SK-N-SH (cell line): ENCODE results near the gene NEK5. TPM values are rescaled to one million over a fixed set of nuclear protein-coding genes. Genes with fewer than 3 reads are reported as not detected.

Source experiments
- CTCF ChIA-PET: fragments of 300-600, 350-600 bp; formaldehyde crosslinking; extraction: SDS; loops from one replicate; lab custom pipeline; 2021; lab: Yijun Ruan, JAX
- POLR2A ChIA-PET: fragments of 350-600 bp; sonication (Branson Sonifier 250); formaldehyde crosslinking; extraction: SDS; loops from one replicate; lab custom pipeline; 2020; ENCODE audit warnings: antibody characterized with exemption, inconsistent platforms; lab: Yijun Ruan, JAX
- DNase-seq: peaks from one replicate; pipeline ENCODE4 v3.0.0; 2012
- H2AFZ ChIP-seq: fragments of 200-600 bp; sonication (generic); 2 replicates; pipeline ENCODE4 v1.8.1; 2016; ENCODE audit warnings: antibody characterized with exemption, mild to moderate bottlenecking, low read depth
- H3F3A ChIP-seq: fragments of 200-600 bp; sonication (generic); replicated peaks from 2 replicates; pipeline ENCODE3; 2016; ENCODE audit warnings: antibody characterized with exemption, mild to moderate bottlenecking; ENCODE audit not compliant: insufficient read depth
- H3K27ac ChIP-seq, 2 experiments: fragments of 200-500 bp in 1 of 2; fragments of 200-600 bp in 1 of 2; sonication (Bioruptor generic) in 1 of 2; sonication (generic), shearing (Covaris generic) in 1 of 2; 2 replicates each; pipeline versions ENCODE4 v1.5.1 to v1.6.1; 2014 to 2016; ENCODE audit warnings: low read depth in 2 of 2, inconsistent platforms in 1 of 2, low read length in 1 of 2, mild to moderate bottlenecking in 1 of 2, mixed read lengths in 1 of 2
- H3K27me3 ChIP-seq: fragments of 200-600 bp; sonication (generic), shearing (Covaris generic); 2 replicates; pipeline ENCODE4 v1.6.1; 2016; ENCODE audit warnings: mixed run types; ENCODE audit not compliant: insufficient read depth
- H3K36me3 ChIP-seq, 2 experiments: fragments of 200-500 bp in 1 of 2; fragments of 200-600 bp in 1 of 2; sonication (Bioruptor generic) in 1 of 2; sonication (generic) in 1 of 2; replicated peaks in 1 of 2; 2 replicates each; pipeline versions ENCODE3 to v1.5.1; 2014 to 2016; ENCODE audit warnings: low read length in 1 of 2, mild to moderate bottlenecking in 1 of 2; ENCODE audit not compliant: insufficient read depth in 2 of 2, control insufficient read depth in 1 of 2
- H3K4me1 ChIP-seq, 2 experiments: fragments of 200-500 bp in 1 of 2; fragments of 200-600 bp in 1 of 2; sonication (Bioruptor generic) in 1 of 2; sonication (generic), shearing (Covaris generic) in 1 of 2; 2 replicates each; pipeline versions ENCODE4 v1.5.1 to v1.6.1; 2014 to 2016; ENCODE audit warnings: low read depth in 1 of 2, low read length in 1 of 2, mixed run types in 1 of 2; ENCODE audit not compliant: insufficient read depth in 2 of 2, control insufficient read depth in 1 of 2
- H3K4me2 ChIP-seq: fragments of 200-600 bp; sonication (generic), shearing (Covaris generic); 2 replicates; pipeline ENCODE4 v1.6.1; 2017; ENCODE audit warnings: mixed run types
- H3K4me3 ChIP-seq, 2 experiments: fragments of 200-500 bp in 1 of 2; fragments of 200-600 bp in 1 of 2; sonication (Bioruptor generic) in 1 of 2; sonication (generic), shearing (Covaris generic) in 1 of 2; 2 replicates each; pipeline versions ENCODE4 v1.5.1 to v1.8.1; 2014 to 2016; ENCODE audit warnings: low read depth in 2 of 2, inconsistent platforms in 1 of 2, low read length in 1 of 2, mild to moderate bottlenecking in 1 of 2, mixed read lengths in 1 of 2, moderate library complexity in 1 of 2
- H3K79me2 ChIP-seq: fragments of 200-600 bp; sonication (generic); 2 replicates; pipeline ENCODE4 v1.8.1; 2017; ENCODE audit warnings: mild to moderate bottlenecking; ENCODE audit not compliant: insufficient read depth
- H3K9ac ChIP-seq: fragments of 200-600 bp; sonication (generic); 2 replicates; pipeline ENCODE4 v1.6.1; 2017; ENCODE audit warnings: mixed run types
- H3K9me2 ChIP-seq: fragments of 200-600 bp; sonication (generic); 2 replicates; pipeline ENCODE4 v1.6.1; 2017; ENCODE audit warnings: mixed run types
- H3K9me3 ChIP-seq: fragments of 200-600 bp; sonication (generic); 2 replicates; pipeline ENCODE4 v1.6.1; 2017; ENCODE audit warnings: mixed run types, mild to moderate bottlenecking, moderate library complexity
- H4K20me1 ChIP-seq: fragments of 200-600 bp; sonication (generic); 2 replicates; pipeline ENCODE4 v1.6.1; 2017; ENCODE audit warnings: mild to moderate bottlenecking, mixed run types; ENCODE audit not compliant: insufficient read depth
- CHD2 ChIP-seq: fragments of 150-350 bp; IDR thresholded peaks from 2 replicates; pipeline ENCODE4 v1.6.1; 2018; ENCODE audit warnings: low read length; ENCODE audit not compliant: partially characterized antibody
- CTCF ChIP-seq: fragments of 200-600 bp; sonication (generic); IDR thresholded peaks from 2 replicates; pipeline ENCODE4 v1.6.1; 2017; ENCODE audit warnings: antibody characterized with exemption, mild to moderate bottlenecking, moderate library complexity
- EP300 ChIP-seq, 2 experiments: IDR thresholded peaks; 2 replicates each; pipeline versions ENCODE4 v1.4.0 to v1.6.1; 2012; ENCODE audit warnings: borderline replicate concordance in 1 of 2, low read depth in 1 of 2, low read length in 1 of 2
- FOSL2 ChIP-seq: IDR thresholded peaks from 2 replicates; pipeline ENCODE4 v1.4.0; 2012; ENCODE audit warnings: low read depth, mild to moderate bottlenecking, moderate library complexity, borderline replicate concordance
- GATA2 ChIP-seq: sonication (generic); formaldehyde crosslinking; IDR thresholded peaks from 2 replicates; pipeline ENCODE4 v1.5.0; 2020; ENCODE audit warnings: mild to moderate bottlenecking, missing genetic modification reagents
- JUND ChIP-seq: IDR thresholded peaks from 2 replicates; pipeline ENCODE4 v1.4.0; 2012
- PBX3 ChIP-seq: IDR thresholded peaks from 2 replicates; pipeline ENCODE4; 2012
- POLR2AphosphoS5 ChIP-seq: IDR thresholded peaks from 2 replicates; pipeline ENCODE4 v1.6.1; 2012; ENCODE audit warnings: low read depth, low read length
- RCOR1 ChIP-seq: fragments of 150-350 bp; IDR thresholded peaks from 2 replicates; pipeline ENCODE4 v1.6.1; 2017; ENCODE audit warnings: antibody characterized with exemption, low read length
- RFX5 ChIP-seq: IDR thresholded peaks from 2 replicates; pipeline ENCODE4 v1.6.1; 2012; ENCODE audit warnings: mild to moderate bottlenecking, improper control_type of control experiment, low read length
- RXRA ChIP-seq: IDR thresholded peaks from 2 replicates; pipeline ENCODE4 v1.4.0; 2012; ENCODE audit warnings: low read depth, mild to moderate bottlenecking, borderline replicate concordance
- TEAD4 ChIP-seq: IDR thresholded peaks from 2 replicates; pipeline ENCODE4 v1.4.0; 2012; ENCODE audit warnings: mild to moderate bottlenecking, borderline replicate concordance; ENCODE audit not compliant: insufficient read depth
- YY1 ChIP-seq: IDR thresholded peaks from 2 replicates; pipeline ENCODE4 v1.4.0; 2012; ENCODE audit warnings: low read depth, mild to moderate bottlenecking
- ZBTB33 ChIP-seq: IDR thresholded peaks from 2 replicates; pipeline ENCODE4 v1.4.0; 2012; ENCODE audit warnings: low read depth, borderline replicate concordance
- WGBS: methylation state at CpG from one replicate; pipeline ENCODE4 v1.1.6; 2017; ENCODE audit warnings: low lambda C conversion rate; 5-methylcytosine and 5-hydroxymethylcytosine counted together
- polyA plus RNA-seq, 3 experiments: library from polyadenylated mRNA; depleted of rRNA; stranded (reverse); fragments of >200 nt; gene quantifications; 2 replicates each; pipeline ENCODE4 v1.2.3, GENCODE V29; 2012

Gene NEK5
- polyA plus RNA-seq, 1 of the 3 experiments (the other 2 are of a cell fraction): 0.07 TPM

GRCh38 chr13:52053460-52053859, 75.4 kb downstream of the NEK5 start:
- Histone ChIP-seq H3K27ac (no peak overlapping the region), H2AFZ (no peak overlapping the region), H3F3A (no peaks in the 10 kb centered on the region), H3K9me3 (no peaks in the 10 kb centered on the region), H3K4me3 (no peak overlapping the region), H3K9ac (no peak overlapping the region), H4K20me1 (no peaks in the 10 kb centered on the region), H3K27me3 (no peaks in the 10 kb centered on the region), H3K36me3 (no peaks in the 10 kb centered on the region), H3K9me2 (no peaks in the 10 kb centered on the region), H3K4me1 (peaks cover 0 to 3% of the 10 kb centered on the region in 2 experiments; a peak in 1 of 4 replicates), H3K79me2 (no peaks in the 10 kb centered on the region), H3K4me2 (no peak overlapping the region)
- POLR2A ChIA-PET: no interaction called here
- CTCF ChIA-PET: no interaction called here
- TF ChIP-seq PBX3 (no peak), JUND (no peak), YY1 (no peak), RCOR1 (no peak), GATA2 (no peak), POLR2AphosphoS5 (no peak), EP300 (IDR thresholded peaks at IDR 0.05; ENCODE audit: borderline replicate concordance in 1 of 2, low read depth in 1 of 2, low read length in 1 of 2) (no peak)
- WGBS: 29% methylated on average over 4 of the region's 4 CpGs
- peak; percentile 22 for DNase-seq

- Histone ChIP-seq H3K4me3 (no peak overlapping the region), H3K9me3 (no peaks in the 10 kb centered on the region), H3K9ac (no peak overlapping the region), H3K9me2 (no peaks in the 10 kb centered on the region), H3K4me2 (no peak overlapping the region), H2AFZ (no peak overlapping the region), H3K79me2 (no peaks in the 10 kb centered on the region), H3K27ac (no peak overlapping the region), H3K4me1 (peaks cover 0 to 3% of the 10 kb centered on the region in 2 experiments; a peak in 1 of 4 replicates), H4K20me1 (no peaks in the 10 kb centered on the region), H3K36me3 (no peaks in the 10 kb centered on the region), H3K27me3 (no peaks in the 10 kb centered on the region), H3F3A (no peaks in the 10 kb centered on the region)
- no peak for TF ChIP-seq RFX5
- no peak for TF ChIP-seq CTCF
- 77% methylated on average over 7 of the region's 7 CpGs for WGBS
- ChIA-PET POLR2A (no interaction called here), CTCF (interaction anchor here (1.2 kb wide), 1 partner anchor 16 kb away, joined by 3 read pairs; no protein-coding TSS in a partner anchor)
- no peak for DNase-seq
These were observed 77.5 kb downstream of the NEK5 start for GRCh38 chr13:52051400-52051799.

GRCh38 chr13:52048516-52048915, 80.4 kb downstream of the NEK5 start:
- H3K9me3 ChIP-seq: no peaks in the 10 kb centered on the region
- no peak overlapping the region for H2AFZ ChIP-seq
- H4K20me1 ChIP-seq: no peaks in the 10 kb centered on the region
- no peaks in the 10 kb centered on the region for H3F3A ChIP-seq
- H3K27me3 ChIP-seq: no peaks in the 10 kb centered on the region
- H3K4me3 ChIP-seq: no peak overlapping the region
- no peak overlapping the region for H3K27ac ChIP-seq
- DNase-seq: no peak
- no peaks in the 10 kb centered on the region for H3K36me3 ChIP-seq
- WGBS: 28% methylated on average over 2 of the region's 2 CpGs
- no peak overlapping the region for H3K9ac ChIP-seq
- no peaks in the 10 kb centered on the region for H3K79me2 ChIP-seq
- ChIA-PET POLR2A (interaction anchor here (0.9 kb wide), 1 partner anchor 13 kb away, joined by 3 read pairs; no protein-coding TSS in a partner anchor), CTCF (interaction anchor here (1.0 kb wide), 1 partner anchor 65 kb away, joined by 3 read pairs; no protein-coding TSS in a partner anchor)
- H3K4me1 ChIP-seq: peaks cover 0 to under 1% of the 10 kb centered on the region in 2 experiments; a peak in 1 of 4 replicates
- no peak overlapping the region for H3K4me2 ChIP-seq
- H3K9me2 ChIP-seq: no peaks in the 10 kb centered on the region
- TF ChIP-seq ZBTB33 (no peak), RXRA (no peak), TEAD4 (no peak), RCOR1 (no peak), EP300 (IDR thresholded peaks at IDR 0.05; ENCODE audit: borderline replicate concordance in 1 of 2, low read depth in 1 of 2, low read length in 1 of 2) (no peak), CTCF (no peak), CHD2 (no peak), FOSL2 (no peak), RFX5 (no peak)
